ENCODE results near the gene GMNN. TPM values are rescaled to one million over a fixed set of nuclear protein-coding genes. Genes with fewer than 3 reads are reported as not detected.

The GMNN gene
- total and polyA plus RNA-seq, 4 donors = 5.3 to 13.1 (median 8.5) TPM

DNA sequence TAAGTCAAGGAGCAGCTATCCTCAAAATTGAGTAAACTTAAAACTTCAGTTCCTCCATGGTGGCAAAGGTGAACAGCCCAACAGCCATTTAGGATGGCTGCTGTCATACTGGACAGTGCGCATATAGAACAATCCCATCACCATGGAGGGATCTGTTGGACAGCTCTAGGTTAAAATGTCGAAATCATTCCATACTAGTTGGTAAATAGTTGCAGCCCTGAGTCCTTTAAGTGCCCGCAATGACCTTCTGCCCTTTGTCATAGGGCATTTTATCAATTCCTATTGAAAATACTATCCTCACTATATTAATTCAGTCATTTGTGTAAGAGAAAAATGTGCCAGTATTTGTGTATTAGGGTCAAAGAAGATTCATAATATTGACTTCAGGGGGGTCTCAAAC lies 32.8 kb downstream of the GMNN start:
- intact Hi-C loops (cut with DNase I) = no loop called here
- Histone ChIP-seq H3K4me1 (ENCODE audit: control insufficient read depth in 1 of 2, insufficient read depth in 2 of 2, low read length in 2 of 2) (no peaks in the 10 kb centered on the region), H3K9me3 (ENCODE audit: control insufficient read depth, low read length) (no peaks in the 10 kb centered on the region), H3K27ac (ENCODE audit: low read depth in 1 of 2, low read length in 2 of 2) (no peak overlapping the region), H3K27me3 (ENCODE audit: control insufficient read depth in 1 of 2, insufficient read depth in 2 of 2, low read length in 1 of 2) (no peaks in the 10 kb centered on the region), H3K4me3 (ENCODE audit: low read length in 2 of 2) (no peak overlapping the region), H3K36me3 (ENCODE audit: control insufficient read depth in 1 of 2, insufficient read depth in 2 of 2, low read length in 1 of 2) (no peaks in the 10 kb centered on the region)
- DNase-seq = no peak
- WGBS, 2 donors = 92 to 95% methylated on average over 3 of the region's 3 CpGs
- no peak for ATAC-seq (ENCODE audit: low FRiP score)

DNA sequence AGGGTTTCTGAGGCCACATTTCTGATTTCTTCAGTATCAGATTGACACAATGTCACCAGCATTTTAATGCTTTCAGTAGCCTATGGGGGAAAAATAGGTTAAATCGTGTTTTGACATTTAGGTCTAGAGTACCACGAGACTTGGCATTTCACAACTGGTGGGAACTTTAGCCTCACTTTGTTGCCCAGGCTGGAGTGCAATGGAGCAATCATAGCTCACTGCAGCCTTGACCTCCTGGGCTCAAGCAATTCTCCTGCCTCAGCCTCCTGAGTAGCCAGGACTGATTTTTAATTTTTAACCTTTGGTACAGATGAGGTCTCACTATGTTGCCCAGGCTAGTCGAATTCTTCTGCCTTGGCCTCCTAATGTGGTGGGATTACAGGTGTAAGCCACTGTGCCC lies 35.0 kb downstream of the GMNN start:
- intact Hi-C loops (cut with DNase I) = no loop called here
- no peaks in the 10 kb centered on the region for H3K36me3 ChIP-seq (ENCODE audit: control insufficient read depth in 1 of 2, insufficient read depth in 2 of 2, low read length in 1 of 2)
- H3K27me3 ChIP-seq (ENCODE audit: control insufficient read depth in 1 of 2, insufficient read depth in 2 of 2, low read length in 1 of 2) = no peaks in the 10 kb centered on the region
- WGBS, 2 donors = 90 to 91% methylated on average over 3 of the region's 3 CpGs
- no peaks in the 10 kb centered on the region for H3K9me3 ChIP-seq (ENCODE audit: control insufficient read depth, low read length)
- H3K4me1 ChIP-seq (ENCODE audit: control insufficient read depth in 1 of 2, insufficient read depth in 2 of 2, low read length in 2 of 2) = no peaks in the 10 kb centered on the region
- no peak overlapping the region for H3K4me3 ChIP-seq (ENCODE audit: low read length in 2 of 2)
- no peak overlapping the region for H3K27ac ChIP-seq (ENCODE audit: low read depth in 1 of 2, low read length in 2 of 2)
- no peak for ATAC-seq (ENCODE audit: low FRiP score)
- DNase-seq = no peak

GRCh38 chr6:24818346-24818745 lies 43.6 kb downstream of the GMNN start:
- intact Hi-C loops (cut with DNase I) = no loop called here
- H3K4me3 ChIP-seq (ENCODE audit: low read length in 2 of 2) = no peak overlapping the region
- H3K4me1 ChIP-seq (ENCODE audit: control insufficient read depth in 1 of 2, insufficient read depth in 2 of 2, low read length in 2 of 2) = no peaks in the 10 kb centered on the region
- ATAC-seq (ENCODE audit: low FRiP score) (no peak), DNase-seq (no peak)
- H3K36me3 ChIP-seq (ENCODE audit: control insufficient read depth in 1 of 2, insufficient read depth in 2 of 2, low read length in 1 of 2) = no peaks in the 10 kb centered on the region
- no peaks in the 10 kb centered on the region for H3K9me3 ChIP-seq (ENCODE audit: control insufficient read depth, low read length)
- no peaks in the 10 kb centered on the region for H3K27me3 ChIP-seq (ENCODE audit: control insufficient read depth in 1 of 2, insufficient read depth in 2 of 2, low read length in 1 of 2)
- WGBS, 2 donors = 87 to 89% methylated on average over 2 of the region's 2 CpGs
- H3K27ac ChIP-seq (ENCODE audit: low read depth in 1 of 2, low read length in 2 of 2) = no peak overlapping the region

DNA sequence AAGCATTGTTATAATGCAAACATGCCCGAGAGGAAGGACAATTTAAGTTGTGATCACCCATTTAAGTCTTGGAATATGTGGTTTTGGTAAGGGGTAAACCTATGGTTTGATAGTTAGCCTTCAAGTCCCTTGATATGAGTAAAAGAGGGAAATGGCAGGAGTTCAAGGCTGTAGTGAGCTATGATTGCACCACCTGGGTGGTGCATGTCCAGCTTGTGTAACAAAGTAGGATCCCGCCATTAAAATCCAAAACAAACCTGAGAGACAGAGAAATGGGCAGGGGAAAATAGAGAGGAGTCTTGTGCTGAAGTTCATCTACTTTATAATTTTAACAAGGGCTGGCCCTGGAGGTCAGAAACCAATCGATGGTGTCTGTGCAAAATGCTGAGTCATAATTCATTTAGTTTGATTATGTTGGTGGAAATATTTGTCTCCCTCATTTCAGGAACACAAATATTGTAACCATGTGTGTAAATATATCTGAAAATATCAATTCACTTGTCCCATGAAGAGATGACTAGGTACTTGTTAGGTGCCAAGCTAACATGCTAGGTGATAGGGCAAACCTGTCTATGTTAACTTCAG lies 47.2 kb downstream of the GMNN start:
- Histone ChIP-seq H3K4me1 (ENCODE audit: control insufficient read depth in 1 of 2, insufficient read depth in 2 of 2, low read length in 2 of 2) (no peaks in the 10 kb centered on the region), H3K27me3 (ENCODE audit: control insufficient read depth in 1 of 2, insufficient read depth in 2 of 2, low read length in 1 of 2) (no peaks in the 10 kb centered on the region), H3K36me3 (ENCODE audit: control insufficient read depth in 1 of 2, insufficient read depth in 2 of 2, low read length in 1 of 2) (no peaks in the 10 kb centered on the region), H3K27ac (ENCODE audit: low read depth in 1 of 2, low read length in 2 of 2) (no peak overlapping the region), H3K9me3 (ENCODE audit: control insufficient read depth, low read length) (no peaks in the 10 kb centered on the region), H3K4me3 (ENCODE audit: low read length in 2 of 2) (no peak overlapping the region)
- no peak for DNase-seq
- intact Hi-C loops (cut with DNase I) = no loop called here
- no peak for ATAC-seq (ENCODE audit: low FRiP score)
- 96% methylated on average over 3 of the region's 3 CpGs for WGBS, 2 donors

- no peak overlapping the region for H3K4me3 ChIP-seq (ENCODE audit: low read length in 2 of 2)
- WGBS, 2 donors = 96 to 97% methylated on average over 6 of the region's 6 CpGs
- H3K9me3 ChIP-seq (ENCODE audit: control insufficient read depth, low read length) = no peaks in the 10 kb centered on the region
- no peaks in the 10 kb centered on the region for H3K36me3 ChIP-seq (ENCODE audit: control insufficient read depth in 1 of 2, insufficient read depth in 2 of 2, low read length in 1 of 2)
- intact Hi-C loops (cut with DNase I) = no loop called here
- ATAC-seq (ENCODE audit: low FRiP score) (no peak), DNase-seq (no peak)
- H3K27me3 ChIP-seq (ENCODE audit: control insufficient read depth in 1 of 2, insufficient read depth in 2 of 2, low read length in 1 of 2) = no peaks in the 10 kb centered on the region
- H3K4me1 ChIP-seq (ENCODE audit: control insufficient read depth in 1 of 2, insufficient read depth in 2 of 2, low read length in 2 of 2) = no peaks in the 10 kb centered on the region
- no peak overlapping the region for H3K27ac ChIP-seq (ENCODE audit: low read depth in 1 of 2, low read length in 2 of 2)
Measured at GRCh38 chr6:24822696-24823095, 48.0 kb downstream of the GMNN start.

DNA sequence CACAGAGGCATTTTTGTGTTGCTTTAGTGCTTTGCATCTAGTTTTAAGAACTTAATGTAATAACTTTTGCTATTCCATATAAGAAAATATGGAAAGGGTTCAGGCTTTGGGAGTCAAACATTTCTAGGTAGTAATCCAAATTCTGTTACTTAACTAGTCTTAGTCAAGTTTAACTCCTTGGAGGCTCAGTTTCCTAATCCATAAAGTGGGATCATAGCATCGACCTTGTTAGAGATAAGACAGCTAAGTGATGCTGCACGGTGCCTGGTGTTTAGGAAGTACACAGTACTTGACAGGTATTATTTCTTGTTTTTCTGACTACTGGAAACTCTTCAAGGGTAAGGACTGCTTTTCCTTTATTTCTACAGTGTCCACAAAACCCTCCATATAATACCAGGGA lies 48.4 kb downstream of the GMNN start:
- H3K4me3 ChIP-seq (ENCODE audit: low read length in 2 of 2) = no peak overlapping the region
- no peaks in the 10 kb centered on the region for H3K4me1 ChIP-seq (ENCODE audit: control insufficient read depth in 1 of 2, insufficient read depth in 2 of 2, low read length in 2 of 2)
- no peak for DNase-seq
- H3K27me3 ChIP-seq (ENCODE audit: control insufficient read depth in 1 of 2, insufficient read depth in 2 of 2, low read length in 1 of 2) = no peaks in the 10 kb centered on the region
- 88 to 93% methylated on average over 2 of the region's 2 CpGs for WGBS, 2 donors
- no peaks in the 10 kb centered on the region for H3K9me3 ChIP-seq (ENCODE audit: control insufficient read depth, low read length)
- no peaks in the 10 kb centered on the region for H3K36me3 ChIP-seq (ENCODE audit: control insufficient read depth in 1 of 2, insufficient read depth in 2 of 2, low read length in 1 of 2)
- no peak for ATAC-seq (ENCODE audit: low FRiP score)
- no peak overlapping the region for H3K27ac ChIP-seq (ENCODE audit: low read depth in 1 of 2, low read length in 2 of 2)
- intact Hi-C loops (cut with DNase I) = no loop called here

GRCh38 chr6:24824142-24824938 lies 49.6 kb downstream of the GMNN start:
- WGBS, 2 donors = 61 to 72% methylated on average over 6 of the region's 6 CpGs
- ATAC-seq (ENCODE audit: low FRiP score) (no peak), DNase-seq (no peak)
- intact Hi-C loops (cut with DNase I) = no loop called here
- H3K4me1 ChIP-seq (ENCODE audit: control insufficient read depth in 1 of 2, insufficient read depth in 2 of 2, low read length in 2 of 2) = no peaks in the 10 kb centered on the region
- no peaks in the 10 kb centered on the region for H3K27me3 ChIP-seq (ENCODE audit: control insufficient read depth in 1 of 2, insufficient read depth in 2 of 2, low read length in 1 of 2)
- no peaks in the 10 kb centered on the region for H3K9me3 ChIP-seq (ENCODE audit: control insufficient read depth, low read length)
- no peaks in the 10 kb centered on the region for H3K36me3 ChIP-seq (ENCODE audit: control insufficient read depth in 1 of 2, insufficient read depth in 2 of 2, low read length in 1 of 2)
- no peak overlapping the region for H3K27ac ChIP-seq (ENCODE audit: low read depth in 1 of 2, low read length in 2 of 2)
- H3K4me3 ChIP-seq (ENCODE audit: low read length in 2 of 2) = no peak overlapping the region

DNA sequence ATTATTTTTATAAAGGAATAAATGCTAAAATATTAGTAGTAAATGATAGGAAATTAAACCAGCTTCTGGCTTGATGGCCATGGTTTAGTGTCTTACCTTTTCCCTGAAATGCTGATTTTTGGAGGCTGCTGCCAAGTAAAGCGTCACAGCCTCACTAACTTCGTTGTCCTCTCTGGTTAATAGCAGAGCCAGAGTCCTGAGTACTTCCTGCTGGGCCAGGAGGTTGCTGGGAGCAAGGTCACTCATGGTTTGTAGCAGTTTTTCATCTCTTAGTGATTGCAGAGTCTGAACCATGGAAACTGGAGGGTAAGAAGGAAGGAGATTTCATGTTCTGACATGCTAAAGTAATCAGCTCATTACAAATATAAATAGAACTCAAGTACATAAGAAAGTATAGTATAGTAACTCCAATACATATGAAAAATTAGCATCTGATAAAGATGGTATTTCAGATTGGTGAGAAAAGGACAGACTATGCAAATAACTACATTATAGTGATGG lies 50.4 kb downstream of the GMNN start:
- no peaks in the 10 kb centered on the region for H3K27me3 ChIP-seq (ENCODE audit: control insufficient read depth in 1 of 2, insufficient read depth in 2 of 2, low read length in 1 of 2)
- H3K4me3 ChIP-seq (ENCODE audit: low read length in 2 of 2) = no peak overlapping the region
- ATAC-seq (ENCODE audit: low FRiP score) (no peak), DNase-seq (no peak)
- 53 to 60% methylated on average over 2 of the region's 2 CpGs for WGBS, 2 donors
- intact Hi-C loops (cut with DNase I) = no loop called here
- no peaks in the 10 kb centered on the region for H3K36me3 ChIP-seq (ENCODE audit: control insufficient read depth in 1 of 2, insufficient read depth in 2 of 2, low read length in 1 of 2)
- no peaks in the 10 kb centered on the region for H3K9me3 ChIP-seq (ENCODE audit: control insufficient read depth, low read length)
- no peaks in the 10 kb centered on the region for H3K4me1 ChIP-seq (ENCODE audit: control insufficient read depth in 1 of 2, insufficient read depth in 2 of 2, low read length in 2 of 2)
- H3K27ac ChIP-seq (ENCODE audit: low read depth in 1 of 2, low read length in 2 of 2) = no peak overlapping the region

DNA sequence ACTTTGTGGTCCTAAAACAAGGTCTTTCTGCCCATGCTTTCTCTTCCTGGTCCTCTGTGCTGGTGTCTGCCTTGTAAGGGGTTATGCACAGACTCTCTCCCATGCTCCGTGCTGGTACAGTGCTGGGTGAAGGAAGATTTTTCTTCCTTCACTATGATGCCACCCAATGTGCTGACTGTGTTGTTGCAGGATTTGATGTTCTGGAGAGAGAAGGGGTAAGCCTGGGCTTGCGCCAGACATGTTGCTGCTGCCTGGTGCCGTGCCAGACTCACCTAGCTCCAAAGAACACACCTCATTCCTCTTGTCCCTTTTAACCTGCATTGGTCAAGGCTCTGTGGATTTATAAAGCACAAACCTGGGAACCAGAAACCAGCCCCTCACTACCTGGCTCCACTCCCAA lies 52.4 kb downstream of the GMNN start:
- 65 to 67% methylated on average over 3 of the region's 3 CpGs for WGBS, 2 donors
- H3K27me3 ChIP-seq (ENCODE audit: control insufficient read depth in 1 of 2, insufficient read depth in 2 of 2, low read length in 1 of 2) = no peaks in the 10 kb centered on the region
- no peak overlapping the region for H3K27ac ChIP-seq (ENCODE audit: low read depth in 1 of 2, low read length in 2 of 2)
- ATAC-seq (ENCODE audit: low FRiP score) = no peak
- no peaks in the 10 kb centered on the region for H3K36me3 ChIP-seq (ENCODE audit: control insufficient read depth in 1 of 2, insufficient read depth in 2 of 2, low read length in 1 of 2)
- no peaks in the 10 kb centered on the region for H3K9me3 ChIP-seq (ENCODE audit: control insufficient read depth, low read length)
- H3K4me1 ChIP-seq (ENCODE audit: control insufficient read depth in 1 of 2, insufficient read depth in 2 of 2, low read length in 2 of 2) = no peaks in the 10 kb centered on the region
- no peak overlapping the region for H3K4me3 ChIP-seq (ENCODE audit: low read length in 2 of 2)
- intact Hi-C loops (cut with DNase I) = no loop called here
- no peak for DNase-seq

Data from aorta (tissue), 5 donors.